Measurements from ENCODE around the gene DACH1.
"Not testable (repeated sequence)": the region's sequence is repeated elsewhere in the genome, so short reads cannot be mapped to it uniquely, and the experiment has no call there.

Gene DACH1

GRCh38 chr13:71827241-71827640 is 39.8 kb downstream of the DACH1 start:
- no peak for DNase-seq

GRCh38 chr13:71820699-71821098 is 46.3 kb downstream of the DACH1 start:
- no peak for DNase-seq

GRCh38 chr13:71817335-71817734 is 49.7 kb downstream of the DACH1 start:
- DNase-seq, result no peak

- DNase-seq, result no peak
Observed at GRCh38 chr13:71814806-71815360, 52.1 kb downstream of the DACH1 start.

GRCh38 chr13:71813187-71813586 is 53.8 kb downstream of the DACH1 start:
- no peak for DNase-seq

GRCh38 chr13:71811344-71811743 is 55.7 kb downstream of the DACH1 start:
- DNase-seq, result no peak

GRCh38 chr13:71808708-71809107 is 58.3 kb downstream of the DACH1 start:
- DNase-seq, result no peak

GRCh38 chr13:71806886-71807285 is 60.1 kb downstream of the DACH1 start:
- no peak for DNase-seq

- no peak for DNase-seq
Observed at GRCh38 chr13:71803066-71803465, 63.9 kb downstream of the DACH1 start.

GRCh38 chr13:71801781-71802180 is 65.2 kb downstream of the DACH1 start:
- DNase-seq, result no peak

- DNase-seq, result no peak
Observed at GRCh38 chr13:71801165-71801760, 65.7 kb downstream of the DACH1 start.

GRCh38 chr13:71799324-71799723 is 67.7 kb downstream of the DACH1 start:
- DNase-seq, result no peak

- no peak for DNase-seq
Observed at GRCh38 chr13:71798707-71799106, 68.3 kb downstream of the DACH1 start.

GRCh38 chr13:71797517-71797916 is 69.5 kb downstream of the DACH1 start:
- DNase-seq, result no peak

GRCh38 chr13:71789693-71790329 is 77.2 kb downstream of the DACH1 start:
- no peak for DNase-seq

- DNase-seq, result no peak
Observed at GRCh38 chr13:71789037-71789436, 78.0 kb downstream of the DACH1 start.

GRCh38 chr13:71787414-71787813 is 79.6 kb downstream of the DACH1 start:
- no peak for DNase-seq

GRCh38 chr13:71786875-71787274 is 80.1 kb downstream of the DACH1 start:
- DNase-seq, result no peak

GRCh38 chr13:71785361-71785760 is 81.6 kb downstream of the DACH1 start:
- no peak for DNase-seq

- DNase-seq, result no peak
Observed at GRCh38 chr13:71780546-71780945, 86.5 kb downstream of the DACH1 start.

GRCh38 chr13:71778998-71779397 is 88.0 kb downstream of the DACH1 start:
- DNase-seq, result not testable (repeated sequence)

- DNase-seq, result no peak
Observed at GRCh38 chr13:71775966-71776365, 91.0 kb downstream of the DACH1 start.

- DNase-seq, result no peak
Observed at GRCh38 chr13:71774863-71775262, 92.1 kb downstream of the DACH1 start.

- no peak for DNase-seq
Observed at GRCh38 chr13:71773531-71773930, 93.5 kb downstream of the DACH1 start.

GRCh38 chr13:71772361-71772760 is 94.6 kb downstream of the DACH1 start:
- no peak for DNase-seq
